ENCODE data around the gene HINT1. TPM values are rescaled to one million over a fixed set of nuclear protein-coding genes. Genes with fewer than 3 reads are reported as not detected.

Gene HINT1
- total and polyA plus RNA-seq, 2 of the 4 experiments (the other 2 are of a cell fraction) = 179 to 352 TPM

DNA sequence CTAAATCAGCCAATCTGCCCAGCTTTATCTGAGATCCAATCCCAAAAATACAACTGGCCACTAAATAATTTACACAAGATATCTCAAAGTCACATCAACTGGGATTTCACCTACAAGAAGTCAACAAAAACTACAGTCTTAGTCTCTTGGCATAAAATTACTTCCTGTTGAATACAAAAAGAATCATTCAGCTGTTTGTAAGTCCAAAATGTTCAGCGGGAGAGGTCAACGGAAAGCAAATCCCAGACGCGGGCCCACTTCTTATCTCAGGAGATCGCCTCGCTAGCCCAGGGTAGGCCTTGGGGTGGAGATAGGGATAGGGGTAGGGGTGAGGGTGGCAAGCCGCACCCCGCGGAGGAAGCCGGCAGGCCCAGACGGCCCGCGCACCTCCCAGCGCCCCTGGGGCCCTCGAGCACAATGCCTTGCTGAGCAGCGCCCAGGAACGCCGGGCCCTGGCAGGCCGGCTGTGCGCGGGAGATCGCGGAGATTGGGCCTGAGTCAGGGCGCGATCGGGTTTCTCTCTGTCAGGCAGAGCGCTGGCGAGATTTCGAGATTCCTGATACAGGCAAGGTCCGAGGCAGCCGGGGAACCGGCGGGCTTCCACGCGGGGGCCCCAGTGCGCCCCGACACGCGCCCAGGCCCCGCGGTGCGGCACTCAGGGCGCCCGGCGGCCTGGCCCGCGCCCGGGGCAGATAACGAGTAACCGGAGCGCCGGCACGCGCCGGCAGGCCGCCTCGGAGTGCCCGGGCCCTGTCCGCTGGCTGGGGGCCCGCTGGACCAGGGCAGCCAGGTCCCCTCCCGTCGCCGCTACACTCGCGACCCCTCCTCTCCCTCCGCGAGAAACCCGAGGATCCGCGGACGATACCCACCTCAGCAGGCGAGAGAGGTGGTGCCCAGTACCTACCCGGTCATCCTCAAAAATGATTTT, 601 bp downstream of the HINT1 start (continued):
- no peak for TF ChIP-seq ELK1 (IDR thresholded peaks at IDR 0.05; ENCODE audit: borderline replicate concordance, low read depth, low read length)
- TF ChIP-seq NFE2L2 (IDR thresholded peaks at IDR 0.05; ENCODE audit: low read depth, low read length) = no peak
- no peak for TF ChIP-seq CEBPB (IDR thresholded peaks at IDR 0.05; ENCODE audit: low read depth, low read length)
